Measurements from ENCODE around the gene AMPD1.

The AMPD1 gene

DNA sequence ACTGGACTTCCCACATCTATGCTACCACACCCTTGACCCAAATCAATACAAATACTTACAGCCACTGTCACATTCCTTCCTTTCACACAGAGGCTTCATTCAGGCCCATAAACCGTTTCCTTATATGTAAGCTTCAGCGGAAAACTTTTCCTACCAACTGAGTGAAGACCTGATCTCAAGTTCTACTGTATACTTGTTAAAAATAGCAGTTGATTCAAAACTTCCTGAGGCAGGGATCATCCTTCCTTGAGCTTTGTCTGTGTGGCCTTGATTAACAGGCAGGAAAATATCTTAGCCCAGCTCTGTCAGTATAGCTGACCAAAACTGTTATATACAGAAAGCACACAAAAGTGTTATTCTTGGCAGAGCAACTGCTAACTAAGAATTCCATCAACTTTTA, 68.2 kb downstream of the AMPD1 start:
- no peak for DNase-seq

DNA sequence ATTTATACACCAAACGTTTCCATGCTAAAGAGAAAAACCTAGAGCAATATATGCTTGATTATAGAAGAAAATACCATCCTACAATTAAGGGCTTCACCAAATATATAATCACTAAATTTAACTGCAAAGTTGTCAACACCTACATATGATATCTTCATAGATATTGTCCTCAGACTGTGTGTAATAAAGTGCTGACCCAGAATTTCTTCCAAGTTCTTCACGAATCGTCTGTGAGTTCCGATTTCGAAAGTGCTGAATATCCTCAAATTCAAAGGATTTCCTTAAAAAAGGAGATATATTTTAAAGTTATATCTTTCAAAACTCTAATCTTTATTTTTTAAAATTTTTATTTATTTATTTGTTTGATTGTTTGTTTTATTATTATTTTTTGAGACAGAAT, 72.0 kb downstream of the AMPD1 start:
- DNase-seq: no peak
